BJ (cell line): ENCODE results near the gene ZSWIM3. TPM values are rescaled to one million over a fixed set of nuclear protein-coding genes. Genes with fewer than 3 reads are reported as not detected.

ENCODE experiments used
- CTCF ChIA-PET: fragments of 350-600 bp; formaldehyde crosslinking; extraction: SDS; loops from one replicate; lab custom pipeline; 2021; ENCODE audit warnings: antibody characterized with exemption, inconsistent platforms; lab: Yijun Ruan, JAX
- POLR2A ChIA-PET: fragments of 300-600 bp; sonication (Branson Sonifier 250); formaldehyde crosslinking; extraction: SDS; loops from one replicate; lab custom pipeline; 2021; ENCODE audit warnings: antibody characterized with exemption; lab: Charles Lee
- DNase-seq: peaks from one replicate; pipeline ENCODE4 v3.0.0-alpha.2; 2011; ENCODE audit warnings: low read depth
- H3K27me3 ChIP-seq: 2 replicates; pipeline ENCODE4 v1.6.0; 2011; ENCODE audit warnings: low read length; ENCODE audit not compliant: control insufficient read depth, insufficient read depth
- H3K36me3 ChIP-seq: 2 replicates; pipeline ENCODE4 v1.5.1; 2011; ENCODE audit warnings: low read length; ENCODE audit not compliant: control insufficient read depth, insufficient read depth
- H3K4me3 ChIP-seq: 2 replicates; pipeline ENCODE4 v1.5.1; 2011; ENCODE audit warnings: low read depth, mild to moderate bottlenecking, control low read depth, low read length
- polyA plus RNA-seq: library from polyadenylated mRNA; depleted of rRNA; stranded (reverse); fragments of >200 nt; gene quantifications from 2 replicates; pipeline ENCODE4 v1.2.3, GENCODE V29; 2011
- TF ChIP-seq, protein P1 (sequence below): IDR thresholded peaks from 2 replicates; pipeline ENCODE4 v1.5.1; 2011; ENCODE audit warnings: low read depth, mild to moderate bottlenecking, control low read depth, inconsistent platforms, low read length, moderate library complexity; ENCODE audit not compliant: insufficient read depth

Gene ZSWIM3
- polyA plus RNA-seq, 1 experiment: 4.5 TPM

- Histone ChIP-seq H3K4me3 (no peak overlapping the region), H3K36me3 (no peaks in the 10 kb centered on the region), H3K27me3 (no peaks in the 10 kb centered on the region; the same call in 1 of the 2 replicates)
- no peak for DNase-seq
- CTCF ChIA-PET: interaction anchor here (0.6 to 3.6 kb wide), 4 partner anchors 9 to 1629 kb away, joined by 3 to 11 read pairs (median 4); no protein-coding TSS in a partner anchor
- TF ChIP-seq, protein P1, sequence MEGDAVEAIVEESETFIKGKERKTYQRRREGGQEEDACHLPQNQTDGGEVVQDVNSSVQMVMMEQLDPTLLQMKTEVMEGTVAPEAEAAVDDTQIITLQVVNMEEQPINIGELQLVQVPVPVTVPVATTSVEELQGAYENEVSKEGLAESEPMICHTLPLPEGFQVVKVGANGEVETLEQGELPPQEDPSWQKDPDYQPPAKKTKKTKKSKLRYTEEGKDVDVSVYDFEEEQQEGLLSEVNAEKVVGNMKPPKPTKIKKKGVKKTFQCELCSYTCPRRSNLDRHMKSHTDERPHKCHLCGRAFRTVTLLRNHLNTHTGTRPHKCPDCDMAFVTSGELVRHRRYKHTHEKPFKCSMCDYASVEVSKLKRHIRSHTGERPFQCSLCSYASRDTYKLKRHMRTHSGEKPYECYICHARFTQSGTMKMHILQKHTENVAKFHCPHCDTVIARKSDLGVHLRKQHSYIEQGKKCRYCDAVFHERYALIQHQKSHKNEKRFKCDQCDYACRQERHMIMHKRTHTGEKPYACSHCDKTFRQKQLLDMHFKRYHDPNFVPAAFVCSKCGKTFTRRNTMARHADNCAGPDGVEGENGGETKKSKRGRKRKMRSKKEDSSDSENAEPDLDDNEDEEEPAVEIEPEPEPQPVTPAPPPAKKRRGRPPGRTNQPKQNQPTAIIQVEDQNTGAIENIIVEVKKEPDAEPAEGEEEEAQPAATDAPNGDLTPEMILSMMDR: no peak
- POLR2A ChIA-PET: interaction anchor here (0.6 kb wide), 1 partner anchor 153 kb away, joined by 6 read pairs; the partner anchor contains the start of gene ZNF335
Measured at GRCh38 chr20:45819466-45819865, 37.9 kb upstream of the ZSWIM3 start.

GRCh38 chr20:45821947-45822346, 35.5 kb upstream of the ZSWIM3 start:
- CTCF ChIA-PET: interaction anchor here (0.6 to 2.2 kb wide), 5 partner anchors 8 to 1717 kb away, joined by 3 to 11 read pairs (median 3); no protein-coding TSS in a partner anchor

DNA sequence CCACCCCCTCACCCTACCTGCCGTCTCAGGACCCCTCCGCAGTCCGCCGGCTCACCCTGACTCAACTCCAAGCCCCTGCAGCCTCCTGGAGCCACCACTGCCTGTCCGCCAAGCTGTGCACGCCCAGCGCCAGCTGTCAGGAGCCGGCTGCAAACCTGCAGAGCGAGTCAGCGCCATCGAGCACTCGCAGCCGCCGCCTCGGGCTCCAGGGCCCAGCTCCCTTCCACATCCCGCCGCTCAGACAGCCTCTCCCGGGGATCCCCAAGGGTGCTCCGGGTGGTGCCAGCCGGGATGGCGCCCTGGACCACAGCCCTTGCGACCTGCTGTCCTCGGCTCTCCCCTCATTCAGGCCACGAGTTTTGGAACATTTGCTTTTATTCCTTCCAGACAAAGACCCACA, 34.6 kb upstream of the ZSWIM3 start:
- TF ChIP-seq, protein P1: no peak
- POLR2A ChIA-PET: no interaction called here
- no peak overlapping the region for H3K4me3 ChIP-seq
- no peak for DNase-seq
- CTCF ChIA-PET: interaction anchor here (0.6 to 2.2 kb wide), 4 partner anchors 9 to 165 kb away, joined by 3 to 11 read pairs (median 4); no protein-coding TSS in a partner anchor
- no peaks in the 10 kb centered on the region; the same call in 1 of the 2 replicates for H3K27me3 ChIP-seq
- H3K36me3 ChIP-seq: no peaks in the 10 kb centered on the region

More at GRCh38 chr20:45821947-45822346, 35.5 kb upstream of the ZSWIM3 start:
- Histone ChIP-seq H3K36me3 (no peaks in the 10 kb centered on the region), H3K4me3 (no peak overlapping the region), H3K27me3 (no peaks in the 10 kb centered on the region; the same call in 1 of the 2 replicates)
- POLR2A ChIA-PET: no interaction called here
- TF ChIP-seq, protein P1: no peak
- no peak for DNase-seq

DNA sequence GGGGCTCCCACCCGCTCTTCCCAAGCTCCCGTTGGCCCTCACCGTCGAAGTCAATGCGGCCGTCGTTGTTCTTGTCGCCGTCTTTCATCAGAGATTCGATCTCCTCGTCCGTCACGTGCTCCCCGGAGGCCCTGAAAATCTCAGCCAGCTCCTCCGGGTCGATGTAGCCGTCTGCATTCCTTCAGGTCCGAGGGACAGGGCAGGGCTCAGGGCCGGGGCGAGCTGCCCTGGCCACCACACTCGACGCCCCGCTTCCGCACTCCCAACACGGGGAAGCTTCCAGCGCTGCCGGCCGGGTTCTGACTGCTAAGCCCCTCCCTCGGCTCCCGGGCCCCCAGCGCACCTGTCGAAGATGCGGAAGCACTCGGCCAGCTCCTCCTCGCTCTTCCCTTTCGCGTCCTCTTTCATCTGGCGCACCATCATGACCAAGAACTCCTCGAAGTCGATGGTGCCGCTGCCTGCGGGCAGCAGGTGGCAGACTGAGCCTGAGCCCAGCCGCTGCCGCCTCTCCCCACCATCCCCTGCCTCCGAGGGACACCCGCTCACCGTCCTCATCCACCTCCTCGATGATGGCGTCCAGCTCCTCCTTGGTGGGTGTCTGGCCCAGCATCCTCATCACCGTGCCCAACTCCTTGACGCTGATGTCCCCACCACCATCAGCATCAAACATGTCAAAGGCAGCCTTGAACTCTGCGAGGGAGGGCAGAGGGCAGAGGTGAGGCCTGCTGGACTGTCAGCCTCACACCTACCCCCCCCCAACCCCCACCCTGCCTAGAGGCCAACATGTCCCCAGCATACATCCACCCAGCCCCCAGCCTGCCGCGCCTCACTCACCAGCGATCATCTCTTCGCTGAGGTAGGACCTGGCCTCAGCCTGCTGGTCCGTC, 33.2 kb upstream of the ZSWIM3 start:
- TF ChIP-seq, protein P1: peak; percentile 58
- no peak for DNase-seq
- H3K4me3 ChIP-seq: no peak overlapping the region
- ChIA-PET CTCF (interaction anchor here (0.6 to 2.2 kb wide), 10 partner anchors 9 to 146 kb away, joined by 3 to 11 read pairs (median 4); partner anchors contain the start of gene SNX21), POLR2A (no interaction called here)
- no peaks in the 10 kb centered on the region; the same call in 1 of the 2 replicates for H3K27me3 ChIP-seq
- H3K36me3 ChIP-seq: no peaks in the 10 kb centered on the region
